IMR-90 (cell line): Measurements from ENCODE around the gene DBNDD1. TPM values are rescaled to one million over a fixed set of nuclear protein-coding genes. Genes with fewer than 3 reads are reported as not detected.

Experiments used
- ATAC-seq: fragments of 200-7000 bp; cut with Tn5 transposase; 2 replicates; pipeline ENCODE4 v1.9.1; 2020; ENCODE audit warnings: low read depth, mild to moderate bottlenecking, moderate library complexity
- BruUV-seq: library from RNA; stranded (reverse); fragments of 400-500 nt; replicated peaks from 2 replicates; lab custom pipeline; 2021; lab: Mats Ljungman, UMichigan
- CTCF ChIA-PET: fragments of 300-600 bp; formaldehyde crosslinking; extraction: SDS; loops from one replicate; lab custom pipeline; 2021; ENCODE audit warnings: antibody characterized with exemption; lab: Yijun Ruan, JAX
- POLR2A ChIA-PET: fragments of 300-600 bp; sonication (Branson Sonifier 250); formaldehyde crosslinking; loops from one replicate; lab custom pipeline; 2022; ENCODE audit warnings: antibody characterized with exemption; ENCODE audit not compliant: unreplicated experiment; lab: Charles Lee
- DNase-seq: peaks from one replicate; pipeline ENCODE4 v3.0.0; 2013
- H2AFZ ChIP-seq: replicated peaks from 2 replicates; pipeline ENCODE3; 2013; ENCODE audit warnings: low read length, mild to moderate bottlenecking; ENCODE audit not compliant: poor library complexity
- H2AK5ac ChIP-seq: 2 replicates; pipeline ENCODE4 v1.6.1; 2013; ENCODE audit warnings: low read depth, low read length, inconsistent platforms
- H2AK9ac ChIP-seq: replicated peaks from 2 replicates; pipeline ENCODE3; 2013; ENCODE audit warnings: mild to moderate bottlenecking, low read depth, low read length, moderate library complexity; ENCODE audit not compliant: poor library complexity
- H2BK120ac ChIP-seq: 2 replicates; pipeline ENCODE4 v1.6.1; 2013; ENCODE audit warnings: low read depth, low read length, inconsistent platforms
- H2BK15ac ChIP-seq: 3 replicates; pipeline ENCODE4 v1.6.1; 2013; ENCODE audit warnings: low read depth, low read length, inconsistent platforms
- H2BK20ac ChIP-seq: 2 replicates; pipeline ENCODE4 v1.6.1; 2013; ENCODE audit warnings: low read depth, mild to moderate bottlenecking, inconsistent platforms, low read length, moderate library complexity
- H2BK5ac ChIP-seq: 2 replicates; pipeline ENCODE4 v1.6.1; 2013; ENCODE audit warnings: mild to moderate bottlenecking, low read depth, low read length, inconsistent platforms; ENCODE audit not compliant: poor library complexity, severe bottlenecking
- H3K14ac ChIP-seq: replicated peaks from 2 replicates; pipeline ENCODE4 v1.6.1; 2013; ENCODE audit warnings: low read depth, low read length, inconsistent platforms
- H3K18ac ChIP-seq: 2 replicates; pipeline ENCODE4 v1.6.1; 2013; ENCODE audit warnings: low read depth, low read length, control low read depth
- H3K23ac ChIP-seq: 2 replicates; pipeline ENCODE4 v1.6.1; 2013; ENCODE audit warnings: low read depth, low read length, inconsistent platforms
- H3K27ac ChIP-seq: 2 replicates; pipeline ENCODE4 v1.5.1; 2013; ENCODE audit warnings: mild to moderate bottlenecking, control low read depth, low read length; ENCODE audit not compliant: insufficient read depth
- H3K27me3 ChIP-seq: 2 replicates; pipeline ENCODE4 v1.6.1; 2013; ENCODE audit warnings: low read length; ENCODE audit not compliant: control insufficient read depth, insufficient read depth
- H3K36me3 ChIP-seq: 2 replicates; pipeline ENCODE4 v1.6.1; 2013; ENCODE audit warnings: low read length, mixed read lengths; ENCODE audit not compliant: control insufficient read depth, insufficient read depth
- H3K4ac ChIP-seq: 2 replicates; pipeline ENCODE4 v1.6.1; 2013; ENCODE audit warnings: low read depth, low read length, inconsistent platforms
- H3K4me1 ChIP-seq: 2 replicates; pipeline ENCODE4 v1.6.1; 2013; ENCODE audit warnings: low read length, mixed read lengths; ENCODE audit not compliant: control insufficient read depth, insufficient read depth
- H3K4me2 ChIP-seq: 2 replicates; pipeline ENCODE4 v1.6.1; 2013; ENCODE audit warnings: low read depth, mild to moderate bottlenecking, control low read depth, low read length, moderate library complexity
- H3K4me3 ChIP-seq: 2 replicates; pipeline ENCODE4 v1.5.1; 2013; ENCODE audit warnings: low read depth, mild to moderate bottlenecking, control low read depth, low read length, moderate library complexity; ENCODE audit not compliant: insufficient read depth
- H3K56ac ChIP-seq: 2 replicates; pipeline ENCODE4 v1.6.1; 2013; ENCODE audit warnings: low read length, inconsistent platforms; ENCODE audit not compliant: insufficient read depth; ENCODE audit errors: extremely low read depth
- H3K79me1 ChIP-seq, 2 experiments: 2 replicates each; pipeline ENCODE4 v1.6.1; 2013; ENCODE audit warnings: low read length in 2 of 2, inconsistent platforms in 1 of 2, low read depth in 1 of 2
- H3K9ac ChIP-seq: 2 replicates; pipeline ENCODE4 v1.6.1; 2013; ENCODE audit warnings: low read depth, low read length, control low read depth
- H3K9me1 ChIP-seq: 2 replicates; pipeline ENCODE4 v1.6.1; 2013; ENCODE audit warnings: low read length, inconsistent platforms; ENCODE audit not compliant: insufficient read depth
- H3K9me3 ChIP-seq: 2 replicates; pipeline ENCODE4 v1.6.1; 2013; ENCODE audit warnings: low read length; ENCODE audit not compliant: control insufficient read depth, insufficient read depth
- H4K20me1 ChIP-seq: 2 replicates; pipeline ENCODE4 v1.6.1; 2013; ENCODE audit warnings: low read length, inconsistent platforms; ENCODE audit not compliant: insufficient read depth
- H4K5ac ChIP-seq: 2 replicates; pipeline ENCODE4 v1.6.1; 2013; ENCODE audit warnings: mild to moderate bottlenecking, low read depth, low read length, control low read depth
- H4K8ac ChIP-seq, 2 experiments: 2 replicates each; pipeline ENCODE4 v1.6.1; 2013; ENCODE audit warnings: low read depth in 2 of 2, low read length in 2 of 2, control low read depth in 1 of 2, inconsistent platforms in 1 of 2
- H4K91ac ChIP-seq: 2 replicates; pipeline ENCODE4 v1.6.1; 2013; ENCODE audit warnings: low read depth, low read length, inconsistent platforms; ENCODE audit not compliant: insufficient read depth
- BHLHE40 ChIP-seq: fragments of 150-350 bp; IDR thresholded peaks from 2 replicates; pipeline ENCODE4 v1.6.1; 2016; ENCODE audit warnings: mild to moderate bottlenecking, low read depth, low read length
- FOS ChIP-seq: fragments of 150-350 bp; IDR thresholded peaks from 2 replicates; pipeline ENCODE4 v1.6.1; 2016; ENCODE audit warnings: low read depth, low read length
- MAFK ChIP-seq: IDR thresholded peaks from 2 replicates; pipeline ENCODE4 v1.6.1; 2012; ENCODE audit warnings: low read depth, low read length, improper control_type of control experiment
- NFE2L2 ChIP-seq: fragments of 150-350 bp; IDR thresholded peaks from 2 replicates; pipeline ENCODE4 v1.6.1; 2016; ENCODE audit warnings: low read depth, mild to moderate bottlenecking, low read length
- RAD21 ChIP-seq: IDR thresholded peaks from 2 replicates; pipeline ENCODE4 v1.6.1; 2012; ENCODE audit warnings: low read length, improper control_type of control experiment
- RCOR1 ChIP-seq: IDR thresholded peaks from 2 replicates; pipeline ENCODE4 v1.6.1; 2012; ENCODE audit warnings: mild to moderate bottlenecking, low read length, improper control_type of control experiment; ENCODE audit not compliant: insufficient replicate concordance
- WGBS, 2 experiments: methylation state at CpG; one replicate each; pipeline versions ENCODE4 v1.1.5 to v1.1.7; 2013; ENCODE audit warnings: missing lambda C conversion rate in 2 of 2; ENCODE audit not compliant: insufficient read length in 1 of 2; ENCODE audit errors: extremely low coverage in 2 of 2; 5-methylcytosine and 5-hydroxymethylcytosine counted together
- dilution Hi-C: fragments of 300-500 bp; cut with HindIII; formaldehyde crosslinking; loops from one replicate; pipeline ENCODE4 v1.14.3; 2018; ENCODE audit warnings: low sequenced_read_pairs; ENCODE audit not compliant: unreplicated experiment
- in situ Hi-C: fragments of 300-500 bp; cut with MboI; formaldehyde crosslinking; loops from 3 replicates; pipeline ENCODE4 v1.14.3; 2019; ENCODE audit warnings: low sequenced_read_pairs, inconsistent platforms, mixed read lengths
- intact Hi-C: fragments of 100-400 bp; cut with micrococcal nuclease; formaldehyde crosslinking; loops from 2 replicates; pipeline ENCODE4 v1.10.0; 2022
- polyA plus RNA-seq, 3 experiments: library from polyadenylated mRNA; depleted of rRNA; stranded (reverse); fragments of >200 nt; gene quantifications; 2 replicates each; pipeline ENCODE4 v1.2.3, GENCODE V29; 2012; ENCODE audit warnings: low replicate concordance in 1 of 3
- total RNA-seq: library from RNA; depleted of rRNA; stranded (reverse); fragments of >200 nt; gene quantifications from 2 replicates; pipeline ENCODE4 v1.2.3, GENCODE V29; 2012
- TF ChIP-seq, protein P1 (sequence below): conservative IDR thresholded peaks from 2 replicates; pipeline ENCODE4 v1.5.1; 2012; ENCODE audit warnings: mild to moderate bottlenecking, low read depth, low read length, improper control_type of control experiment
- TF ChIP-seq, protein P2 (sequence below): fragments of 150-350 bp; IDR thresholded peaks from 2 replicates; pipeline ENCODE4 v1.6.1; 2017; ENCODE audit warnings: mild to moderate bottlenecking, antibody characterized with exemption, low read length, low read depth

DBNDD1 gene
- total and polyA plus RNA-seq, 2 of the 4 experiments (the other 2 are of a cell fraction): 3.4 to 23.0 TPM

DNA sequence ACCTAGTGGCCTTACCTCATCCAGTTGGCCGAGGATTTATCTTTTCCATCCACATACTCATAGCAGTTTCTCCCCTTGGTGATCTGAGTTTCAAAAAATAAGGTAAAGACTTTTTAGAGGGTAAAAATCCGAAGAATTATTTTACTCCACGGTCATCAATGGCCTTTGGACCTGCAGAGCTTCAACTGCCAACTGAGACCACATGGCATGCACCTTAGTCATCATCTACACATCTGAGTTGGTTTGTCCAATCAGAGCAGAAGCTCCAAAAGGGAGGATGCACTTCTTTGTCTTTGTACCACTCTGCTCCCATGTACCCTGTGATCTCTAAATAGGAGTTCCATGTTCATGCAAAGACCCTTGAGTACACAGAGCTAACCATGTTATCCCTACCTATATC is 42.2 kb upstream of the DBNDD1 start:
- Histone ChIP-seq H3K27me3 (peaks cover 10% of the 10 kb centered on the region), H3K79me1 (no peaks in the 10 kb centered on the region), H3K9me1 (no peaks in the 10 kb centered on the region), H3K56ac (no peak overlapping the region), H3K4ac (no peak overlapping the region), H3K4me1 (peaks cover 7% of the 10 kb centered on the region), H2BK15ac (no peak overlapping the region), H3K9me3 (no peaks in the 10 kb centered on the region), H3K4me3 (no peak overlapping the region), H3K18ac (no peak overlapping the region), H4K91ac (no peak overlapping the region), H2AFZ (no peak overlapping the region), H2AK9ac (no peak overlapping the region), H2AK5ac (no peak overlapping the region), H2BK120ac (no peak overlapping the region), H3K23ac (no peak overlapping the region), H3K4me2 (no peak overlapping the region), H2BK20ac (no peak overlapping the region), H3K27ac (no peak overlapping the region), H4K20me1 (no peaks in the 10 kb centered on the region), H3K36me3 (no peaks in the 10 kb centered on the region), H4K8ac (no peak overlapping the region), H3K14ac (no peak overlapping the region), H4K5ac (no peak overlapping the region), H3K9ac (no peak overlapping the region), H2BK5ac (no peak overlapping the region)
- ATAC-seq (no peak), DNase-seq (peak; percentile 40)
- dilution Hi-C loops (no loop called here), intact Hi-C loops (no loop called here), in situ Hi-C loops (no loop called here)
- 100% methylated on average over 1 of the region's 3 CpGs; no CpG with 5 or more reads in 1 of the 2 experiments for WGBS, 2 experiments
- TF ChIP-seq, protein P1, sequence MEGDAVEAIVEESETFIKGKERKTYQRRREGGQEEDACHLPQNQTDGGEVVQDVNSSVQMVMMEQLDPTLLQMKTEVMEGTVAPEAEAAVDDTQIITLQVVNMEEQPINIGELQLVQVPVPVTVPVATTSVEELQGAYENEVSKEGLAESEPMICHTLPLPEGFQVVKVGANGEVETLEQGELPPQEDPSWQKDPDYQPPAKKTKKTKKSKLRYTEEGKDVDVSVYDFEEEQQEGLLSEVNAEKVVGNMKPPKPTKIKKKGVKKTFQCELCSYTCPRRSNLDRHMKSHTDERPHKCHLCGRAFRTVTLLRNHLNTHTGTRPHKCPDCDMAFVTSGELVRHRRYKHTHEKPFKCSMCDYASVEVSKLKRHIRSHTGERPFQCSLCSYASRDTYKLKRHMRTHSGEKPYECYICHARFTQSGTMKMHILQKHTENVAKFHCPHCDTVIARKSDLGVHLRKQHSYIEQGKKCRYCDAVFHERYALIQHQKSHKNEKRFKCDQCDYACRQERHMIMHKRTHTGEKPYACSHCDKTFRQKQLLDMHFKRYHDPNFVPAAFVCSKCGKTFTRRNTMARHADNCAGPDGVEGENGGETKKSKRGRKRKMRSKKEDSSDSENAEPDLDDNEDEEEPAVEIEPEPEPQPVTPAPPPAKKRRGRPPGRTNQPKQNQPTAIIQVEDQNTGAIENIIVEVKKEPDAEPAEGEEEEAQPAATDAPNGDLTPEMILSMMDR: no peak
- TF ChIP-seq BHLHE40: no peak
- no peak for TF ChIP-seq RCOR1
- TF ChIP-seq RAD21: no peak
- no peak for TF ChIP-seq MAFK
- TF ChIP-seq, protein P2, sequence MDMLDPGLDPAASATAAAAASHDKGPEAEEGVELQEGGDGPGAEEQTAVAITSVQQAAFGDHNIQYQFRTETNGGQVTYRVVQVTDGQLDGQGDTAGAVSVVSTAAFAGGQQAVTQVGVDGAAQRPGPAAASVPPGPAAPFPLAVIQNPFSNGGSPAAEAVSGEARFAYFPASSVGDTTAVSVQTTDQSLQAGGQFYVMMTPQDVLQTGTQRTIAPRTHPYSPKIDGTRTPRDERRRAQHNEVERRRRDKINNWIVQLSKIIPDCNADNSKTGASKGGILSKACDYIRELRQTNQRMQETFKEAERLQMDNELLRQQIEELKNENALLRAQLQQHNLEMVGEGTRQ: no peak
- TF ChIP-seq NFE2L2: no peak
- TF ChIP-seq FOS: no peak
- ChIA-PET CTCF (no interaction called here), POLR2A (no interaction called here)
- BruUV-seq: no TSS peak
